K562 (cell line): Measurements from ENCODE around the gene F2RL2. TPM values are rescaled to one million over a fixed set of nuclear protein-coding genes. Genes with fewer than 3 reads are reported as not detected.
A peak's percentile ranks its signal among the peaks of the same experiment; 100 is the strongest.

ENCODE experiments used
- ARID1B ChIP-seq: fragments of 450-650 bp; IDR thresholded peaks from 2 replicates; pipeline ENCODE4 v1.6.1; 2016; ENCODE audit warnings: antibody characterized with exemption, mild to moderate bottlenecking, inconsistent platforms
- CBFA2T3 ChIP-seq: fragments of 450-650 bp; IDR thresholded peaks from 2 replicates; pipeline ENCODE4 v1.6.1; 2017
- CREB1 ChIP-seq, 2 experiments: sonication (generic) in 1 of 2; formaldehyde crosslinking in 1 of 2; IDR thresholded peaks; 2 replicates each; pipeline versions ENCODE4 v1.6.1 to v1.8.0; 2012 to 2022; ENCODE audit warnings: inconsistent platforms in 1 of 2, mild to moderate bottlenecking in 1 of 2, missing genetic modification reagents in 1 of 2, moderate library complexity in 1 of 2
- EP300 ChIP-seq: IDR thresholded peaks from 2 replicates; pipeline ENCODE4 v1.6.1; 2012; ENCODE audit warnings: low read length, improper control_type of control experiment
- FOXM1 ChIP-seq, 2 experiments: fragments of 450-650 bp in 1 of 2; sonication (generic) in 1 of 2; formaldehyde crosslinking in 1 of 2; IDR thresholded peaks; 2 replicates each; pipeline versions ENCODE4 v1.6.1 to v1.9.0; 2017 to 2022; ENCODE audit warnings: low read depth in 2 of 2, mild to moderate bottlenecking in 2 of 2, missing genetic modification reagents in 1 of 2, moderate library complexity in 1 of 2
- GATA2 ChIP-seq: sonication (generic); formaldehyde crosslinking; IDR thresholded peaks from 2 replicates; pipeline ENCODE4 v1.4.0; 2020; ENCODE audit warnings: mild to moderate bottlenecking, missing genetic modification reagents
- MEIS2 ChIP-seq: fragments of 450-650 bp; IDR thresholded peaks from 2 replicates; pipeline ENCODE4 v1.6.1; 2014; ENCODE audit warnings: mild to moderate bottlenecking; ENCODE audit not compliant: partially characterized antibody
- NFIC ChIP-seq: fragments of 450-650 bp; IDR thresholded peaks from 2 replicates; pipeline ENCODE4 v1.6.1; 2017; ENCODE audit warnings: mild to moderate bottlenecking, inconsistent platforms
- PHF8 ChIP-seq: fragments of 200-600 bp; sonication (generic); IDR thresholded peaks from 2 replicates; pipeline ENCODE4 v1.6.1; 2012; ENCODE audit warnings: mixed run types, mild to moderate bottlenecking, inconsistent platforms, low read length, moderate library complexity, borderline replicate concordance
- POLR2AphosphoS5 ChIP-seq: IDR thresholded peaks from 2 replicates; pipeline ENCODE4 v1.6.1; 2011; ENCODE audit warnings: mild to moderate bottlenecking, low read depth, low read length, moderate library complexity; ENCODE audit not compliant: control insufficient read depth, insufficient read depth
- STAT5A ChIP-seq: IDR thresholded peaks from 2 replicates; pipeline ENCODE4 v1.6.1; 2012; ENCODE audit warnings: low read length, inconsistent platforms, borderline replicate concordance
- TAL1 ChIP-seq: fragments of 450-650 bp; IDR thresholded peaks from 2 replicates; pipeline ENCODE4 v1.6.1; 2016; ENCODE audit warnings: mild to moderate bottlenecking
- TEAD4 ChIP-seq, 2 experiments: sonication (generic) in 1 of 2; formaldehyde crosslinking in 1 of 2; IDR thresholded peaks; 2 replicates each; pipeline versions ENCODE4 v1.6.1 to v1.8.0; 2012 to 2022; ENCODE audit warnings: borderline replicate concordance in 1 of 2, inconsistent platforms in 1 of 2, low read length in 1 of 2, mild to moderate bottlenecking in 1 of 2, missing genetic modification reagents in 1 of 2
- TRIM24 ChIP-seq, 2 experiments: fragments of 450-650 bp; IDR thresholded peaks; 2 replicates each; pipeline ENCODE4 v1.6.1; 2016
- polyA plus RNA-seq, 8 experiments: library from polyadenylated mRNA; depleted of rRNA in 4 of 8; stranded (reverse) in 5 of 8; unstranded in 3 of 8; fragments of >200 nt; fragmentation: Nextera tagmentation in 2 of 8; fragmentation: Illumina TruSeq in 1 of 8; extraction: Ambion mirVana in 2 of 8; extraction: Trizol in 1 of 8; gene quantifications; 2 replicates each; pipeline versions ENCODE4 v1.2.1 to v1.2.3, GENCODE V29; 2011 to 2014; ENCODE audit warnings: inconsistent platforms in 1 of 8, missing spikeins in 1 of 8
- total RNA-seq, 7 experiments: library from RNA; depleted of rRNA in 6 of 7; stranded (reverse); fragments of >200 nt in 6 of 7; fragmentation: Illumina TruSeq in 2 of 7; extraction: Trizol in 2 of 7; gene quantifications; 2 replicates each; pipeline versions ENCODE4 v1.2.1 to v1.2.3, GENCODE V29; 2011 to 2021; ENCODE audit warnings: low replicate concordance in 1 of 7
- TF ChIP-seq, protein P1 (sequence below): fragments of 250-450 bp; sonication (Bioruptor Pico); IDR thresholded peaks from 2 replicates; pipeline ENCODE4 v1.5.0; 2021
- TF ChIP-seq, protein P2 (sequence below): sonication (generic); formaldehyde crosslinking; IDR thresholded peaks from 2 replicates; pipeline ENCODE4 v1.8.1; 2023; ENCODE audit warnings: mild to moderate bottlenecking, missing genetic modification reagents

The F2RL2 gene
- total and polyA plus RNA-seq, 9 of the 15 experiments (the other 6 are each of a cell fraction or from before 2014, with no cell fraction given), result 0.03 to 0.12 (median 0.06) TPM; not detected in 3

DNA sequence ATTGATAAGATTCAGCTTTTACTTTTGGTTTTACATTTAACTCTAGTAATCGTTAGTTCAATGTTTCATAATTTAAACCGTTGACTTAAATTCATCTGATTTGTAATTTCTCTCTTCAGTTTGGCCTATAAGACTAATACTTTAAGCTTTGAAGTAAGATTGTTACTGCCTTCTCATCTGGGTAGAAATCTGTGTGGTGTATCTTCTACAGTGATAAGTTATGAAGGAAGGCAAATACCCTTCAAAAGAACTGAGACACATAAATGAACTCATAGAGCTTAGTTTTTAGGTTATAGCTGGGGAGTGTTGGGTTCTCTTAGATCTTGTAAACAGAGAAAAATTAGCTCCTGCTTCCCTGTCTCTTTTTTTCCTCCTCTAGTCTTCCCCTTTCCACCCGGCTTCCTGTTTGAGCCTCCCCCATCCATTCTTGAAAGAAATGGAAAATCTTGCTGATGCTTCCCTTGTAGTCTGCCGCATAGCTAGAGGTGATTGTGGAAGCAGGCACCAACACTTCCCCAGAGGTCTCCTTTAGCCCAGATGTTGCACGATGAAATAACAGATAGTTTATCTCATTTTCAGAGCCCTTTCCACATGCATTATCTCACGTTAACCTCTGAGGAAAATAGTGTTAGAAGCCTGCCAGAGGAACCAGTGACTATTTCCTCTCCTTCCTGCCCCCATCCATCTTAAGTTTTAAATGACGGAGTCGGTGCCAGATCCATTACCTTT is 2.0 kb upstream of the F2RL2 start (continued):
- TF ChIP-seq TEAD4 (IDR thresholded peaks at IDR 0.05; ENCODE audit: low read length) (peak; percentile 81), TEAD4 (CRISPR knock-in tag; IDR thresholded peaks at IDR 0.05; ENCODE audit: borderline replicate concordance) (no peak), POLR2AphosphoS5 (peak; percentile 49; the same call in 1 of the 2 replicates), TRIM24 (IDR thresholded peaks at IDR 0.05) (peak; percentile 34 to 49; a peak in 2 of 4 replicates), FOXM1 (IDR thresholded peaks at IDR 0.05; ENCODE audit: low read depth) (0 out of 2 replicates have a peak, but pooled peaks have one; percentile 41), FOXM1 (CRISPR knock-in tag; IDR thresholded peaks at IDR 0.05; ENCODE audit: low read depth) (no peak), TAL1 (peak; percentile 68), ARID1B (peak; percentile 75), MEIS2 (peak; percentile 10), EP300 (peak; percentile 57), STAT5A (peak; percentile 39; the same call in 1 of the 2 replicates), CBFA2T3 (peak; percentile 83), PHF8 (no peak), NFIC (peak; percentile 40; the same call in 1 of the 2 replicates), CREB1 (IDR thresholded peaks at IDR 0.05) (no peak), CREB1 (CRISPR knock-in tag; IDR thresholded peaks at IDR 0.05) (no peak), GATA2 (CRISPR knock-in tag) (peak; percentile 26; the same call in 1 of the 2 replicates)
- TF ChIP-seq, protein P1, sequence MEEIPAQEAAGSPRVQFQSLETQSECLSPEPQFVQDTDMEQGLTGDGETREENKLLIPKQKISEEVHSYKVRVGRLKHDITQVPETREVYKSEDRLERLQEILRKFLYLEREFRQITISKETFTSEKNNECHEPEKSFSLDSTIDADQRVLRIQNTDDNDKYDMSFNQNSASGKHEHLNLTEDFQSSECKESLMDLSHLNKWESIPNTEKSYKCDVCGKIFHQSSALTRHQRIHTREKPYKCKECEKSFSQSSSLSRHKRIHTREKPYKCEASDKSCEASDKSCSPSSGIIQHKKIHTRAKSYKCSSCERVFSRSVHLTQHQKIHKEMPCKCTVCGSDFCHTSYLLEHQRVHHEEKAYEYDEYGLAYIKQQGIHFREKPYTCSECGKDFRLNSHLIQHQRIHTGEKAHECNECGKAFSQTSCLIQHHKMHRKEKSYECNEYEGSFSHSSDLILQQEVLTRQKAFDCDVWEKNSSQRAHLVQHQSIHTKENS (CRISPR knock-in tag), result no peak
- TF ChIP-seq, protein P2, sequence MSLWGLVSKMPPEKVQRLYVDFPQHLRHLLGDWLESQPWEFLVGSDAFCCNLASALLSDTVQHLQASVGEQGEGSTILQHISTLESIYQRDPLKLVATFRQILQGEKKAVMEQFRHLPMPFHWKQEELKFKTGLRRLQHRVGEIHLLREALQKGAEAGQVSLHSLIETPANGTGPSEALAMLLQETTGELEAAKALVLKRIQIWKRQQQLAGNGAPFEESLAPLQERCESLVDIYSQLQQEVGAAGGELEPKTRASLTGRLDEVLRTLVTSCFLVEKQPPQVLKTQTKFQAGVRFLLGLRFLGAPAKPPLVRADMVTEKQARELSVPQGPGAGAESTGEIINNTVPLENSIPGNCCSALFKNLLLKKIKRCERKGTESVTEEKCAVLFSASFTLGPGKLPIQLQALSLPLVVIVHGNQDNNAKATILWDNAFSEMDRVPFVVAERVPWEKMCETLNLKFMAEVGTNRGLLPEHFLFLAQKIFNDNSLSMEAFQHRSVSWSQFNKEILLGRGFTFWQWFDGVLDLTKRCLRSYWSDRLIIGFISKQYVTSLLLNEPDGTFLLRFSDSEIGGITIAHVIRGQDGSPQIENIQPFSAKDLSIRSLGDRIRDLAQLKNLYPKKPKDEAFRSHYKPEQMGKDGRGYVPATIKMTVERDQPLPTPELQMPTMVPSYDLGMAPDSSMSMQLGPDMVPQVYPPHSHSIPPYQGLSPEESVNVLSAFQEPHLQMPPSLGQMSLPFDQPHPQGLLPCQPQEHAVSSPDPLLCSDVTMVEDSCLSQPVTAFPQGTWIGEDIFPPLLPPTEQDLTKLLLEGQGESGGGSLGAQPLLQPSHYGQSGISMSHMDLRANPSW (CRISPR knock-in tag), result no peak
